ENCODE measurements around the gene CNN1.
"Not testable (repeated sequence)": the region's sequence is repeated elsewhere in the genome, so short reads cannot be mapped to it uniquely, and the experiment has no call there.

The CNN1 gene

GRCh38 chr19:11597202-11598102, 58.8 kb downstream of the CNN1 start, which contains the start of gene ZNF627:
Gene ZNF627 (plus strand): TSS chr19:11597483. CDS start chr19:11597628, 145 bp downstream.
- peak; percentile 98 for DNase-seq
- ATAC-seq = peak; percentile 100
- no peaks in the 10 kb centered on the region for H3K27me3 Mint-ChIP-seq
- no peaks in the 10 kb centered on the region for H3K9me3 Mint-ChIP-seq
- peak within 1 kb of the TSS; percentile 84 for H3K27ac Mint-ChIP-seq
- peaks cover 3% of the 10 kb centered on the region for H3K36me3 Mint-ChIP-seq (ENCODE audit: low read depth)
- H3K4me3 Mint-ChIP-seq = peak within 1 kb of the TSS; percentile 91
- H3K4me1 Mint-ChIP-seq = peaks cover 36% of the 10 kb centered on the region

- Mint-ChIP-seq H3K27me3 (no peaks in the 10 kb centered on the region), H3K27ac (peak overlapping the region; percentile 84), H3K36me3 (ENCODE audit: low read depth) (peaks cover 5% of the 10 kb centered on the region), H3K4me1 (peaks cover 36% of the 10 kb centered on the region), H3K4me3 (peak overlapping the region; percentile 91), H3K9me3 (no peaks in the 10 kb centered on the region)
- ATAC-seq = no peak
- DNase-seq = no peak
Observed at GRCh38 chr19:11598103-11598483, 59.4 kb downstream of the CNN1 start.

- no peaks in the 10 kb centered on the region for H3K27me3 Mint-ChIP-seq
- ATAC-seq (no peak), DNase-seq (no peak)
- peaks cover 36% of the 10 kb centered on the region for H3K4me1 Mint-ChIP-seq
- peak overlapping the region; percentile 91 for H3K4me3 Mint-ChIP-seq
- H3K36me3 Mint-ChIP-seq (ENCODE audit: low read depth) = peaks cover 7% of the 10 kb centered on the region
- no peaks in the 10 kb centered on the region for H3K9me3 Mint-ChIP-seq
- H3K27ac Mint-ChIP-seq = no peak overlapping the region
Observed at GRCh38 chr19:11598746-11599145, 60.1 kb downstream of the CNN1 start.

- H3K36me3 Mint-ChIP-seq (ENCODE audit: low read depth) = peaks cover 11% of the 10 kb centered on the region
- not testable (repeated sequence) for H3K27ac Mint-ChIP-seq, DNase-seq, H3K27me3 Mint-ChIP-seq, H3K4me3 Mint-ChIP-seq, H3K9me3 Mint-ChIP-seq, ATAC-seq
- H3K4me1 Mint-ChIP-seq = peaks cover 36% of the 10 kb centered on the region
Observed at GRCh38 chr19:11599704-11600103, 61.1 kb downstream of the CNN1 start.

Data from activated naive CD8-positive, alpha-beta T cell treated with anti-CD3 and anti-CD28 coated beads, Interleukin-2, amount 50 U/mL, for 24 hours (primary cell).